Endothelial cell of umbilical vein (primary cell): Measurements from ENCODE around the gene ACP1. TPM values are rescaled to one million over a fixed set of nuclear protein-coding genes. Genes with fewer than 3 reads are reported as not detected.

ENCODE experiments used
- BruUV-seq: library from RNA; stranded (reverse); fragments of 400-500 nt; replicated peaks from 2 replicates; lab custom pipeline; 2021; lab: Mats Ljungman, UMichigan
- CTCF ChIA-PET: fragments of 300-600, 350-600 bp; sonication (Branson Sonifier 250); formaldehyde crosslinking; loops from one replicate; lab custom pipeline; 2021; ENCODE audit warnings: antibody characterized with exemption, inconsistent platforms; lab: Charles Lee
- POLR2A ChIA-PET: fragments of 300-600, 350-600 bp; sonication (Branson Sonifier 250); formaldehyde crosslinking; loops from one replicate; lab custom pipeline; 2021; ENCODE audit warnings: antibody characterized with exemption, inconsistent platforms; lab: Charles Lee
- DNase-seq: peaks from one replicate; pipeline ENCODE4 v3.0.0-alpha.2; 2011; ENCODE audit warnings: low read depth, low spot score
- FAIRE-seq: peaks from 2 replicates; lab custom pipeline; 2011; peaks lifted over from hg19 to GRCh38; lab: Jason Lieb, UNC
- H2AFZ ChIP-seq: 2 replicates; pipeline ENCODE4 v1.6.0; 2012; ENCODE audit warnings: low read depth, low read length, control low read depth, inconsistent platforms
- H3K27ac ChIP-seq: 2 replicates; pipeline ENCODE4 v1.5.1; 2011; ENCODE audit warnings: low read depth, mild to moderate bottlenecking, control low read depth, low read length, moderate library complexity; ENCODE audit not compliant: insufficient read depth
- H3K27me3 ChIP-seq, 2 experiments: 2 replicates each; pipeline versions ENCODE4 v1.6.0 to v1.6.1; 2011; ENCODE audit warnings: low read length in 2 of 2, mixed read lengths in 1 of 2; ENCODE audit not compliant: control insufficient read depth in 2 of 2, insufficient read depth in 2 of 2
- H3K36me3 ChIP-seq, 2 experiments: 2 replicates in 1 of 2; 3 replicates in 1 of 2; pipeline ENCODE4 v1.5.1; 2011; ENCODE audit warnings: low read length in 2 of 2, mild to moderate bottlenecking in 1 of 2, moderate library complexity in 1 of 2; ENCODE audit not compliant: control insufficient read depth in 2 of 2, insufficient read depth in 2 of 2; ENCODE audit errors: extremely low read depth in 1 of 2
- H3K4me1 ChIP-seq: 3 replicates; pipeline ENCODE4 v1.5.1; 2011; ENCODE audit warnings: mild to moderate bottlenecking, low read length; ENCODE audit not compliant: control insufficient read depth, insufficient read depth; ENCODE audit errors: extremely low read depth
- H3K4me2 ChIP-seq: 2 replicates; pipeline ENCODE4 v1.6.1; 2011; ENCODE audit warnings: low read length, control low read depth, mixed read lengths; ENCODE audit not compliant: insufficient read depth
- H3K4me3 ChIP-seq, 3 experiments: fragments of 200-600 bp in 1 of 3; sonication (generic), shearing (Covaris generic) in 1 of 3; replicated peaks in 1 of 3; 2 replicates each; pipeline ENCODE4 v1.5.1; 2011 to 2016; ENCODE audit warnings: control low read depth in 3 of 3, low read length in 3 of 3, mild to moderate bottlenecking in 2 of 3, inconsistent platforms in 1 of 3, low read depth in 1 of 3, moderate library complexity in 1 of 3; ENCODE audit not compliant: insufficient read depth in 1 of 3
- H3K79me2 ChIP-seq: 2 replicates; pipeline ENCODE4 v1.6.0; 2012; ENCODE audit warnings: low read length, inconsistent platforms; ENCODE audit not compliant: control insufficient read depth, insufficient read depth
- H3K9ac ChIP-seq: replicated peaks from 2 replicates; pipeline ENCODE3; 2011; ENCODE audit warnings: low read length, control low read depth; ENCODE audit not compliant: insufficient read depth; ENCODE audit errors: extremely low read depth
- H3K9me1 ChIP-seq: replicated peaks from 3 replicates; pipeline ENCODE4 v1.6.0; 2011; ENCODE audit warnings: mild to moderate bottlenecking, low read length; ENCODE audit not compliant: control insufficient read depth, insufficient read depth; ENCODE audit errors: extremely low read depth
- H3K9me3 ChIP-seq: replicated peaks from 2 replicates; pipeline ENCODE4 v1.5.1; 2012; ENCODE audit warnings: low read length, inconsistent platforms; ENCODE audit not compliant: control insufficient read depth, insufficient read depth
- H4K20me1 ChIP-seq: replicated peaks from 2 replicates; pipeline ENCODE3; 2011; ENCODE audit warnings: mild to moderate bottlenecking, low read length; ENCODE audit not compliant: control insufficient read depth, insufficient read depth; ENCODE audit errors: extremely low read depth
- EZH2 ChIP-seq: IDR thresholded peaks from 2 replicates; pipeline ENCODE4 v1.6.1; 2012; ENCODE audit warnings: borderline replicate concordance, low read depth, mild to moderate bottlenecking, moderate library complexity, low read length, inconsistent platforms; ENCODE audit not compliant: severe bottlenecking
- FOS ChIP-seq: IDR thresholded peaks from 2 replicates; pipeline ENCODE4 v1.6.1; 2011; ENCODE audit warnings: mild to moderate bottlenecking, low read length, moderate library complexity, borderline replicate concordance; ENCODE audit not compliant: insufficient read depth
- GATA2 ChIP-seq: IDR thresholded peaks from 2 replicates; pipeline ENCODE4 v1.7.0; 2011; ENCODE audit warnings: low read depth, mild to moderate bottlenecking, moderate library complexity, mixed read lengths, low read length; ENCODE audit not compliant: insufficient read length, insufficient read depth
- JUN ChIP-seq: IDR thresholded peaks from 2 replicates; pipeline ENCODE4 v1.6.1; 2011; ENCODE audit warnings: borderline replicate concordance, low read depth; ENCODE audit not compliant: insufficient read length, insufficient read depth
- MYC ChIP-seq: IDR thresholded peaks from one replicate; pipeline ENCODE4 v1.6.1; 2011; ENCODE audit warnings: mild to moderate bottlenecking, low read depth, low read length
- POLR2A ChIP-seq: IDR thresholded peaks from 2 replicates; pipeline ENCODE4 v1.6.1; 2012; ENCODE audit warnings: low read depth, mild to moderate bottlenecking, control low read depth, low read length
- POLR2AphosphoS5 ChIP-seq: IDR thresholded peaks from 2 replicates; pipeline ENCODE4 v1.6.1; 2012; ENCODE audit warnings: low read depth, mild to moderate bottlenecking, control low read depth, low read length, moderate library complexity; ENCODE audit not compliant: insufficient read depth
- dilution Hi-C: fragments of 300-500 bp; cut with MboI; formaldehyde crosslinking; loops from one replicate; pipeline ENCODE4 v1.15.0; 2019; ENCODE audit warnings: low sequenced_read_pairs; ENCODE audit not compliant: extremely low pct_ligation_motif_present
- intact Hi-C: fragments of 100-400 bp; cut with micrococcal nuclease; formaldehyde crosslinking; loops from one replicate; pipeline ENCODE4 v1.10.0; 2022
- polyA plus RNA-seq, 4 experiments: library from polyadenylated mRNA; depleted of rRNA in 3 of 4; stranded (reverse) in 3 of 4; unstranded in 1 of 4; fragments of >200 nt; gene quantifications; 2 replicates each; pipeline versions ENCODE4 v1.2.1 to v1.2.3, GENCODE V29; 2011 to 2012; ENCODE audit warnings: missing spikeins in 1 of 4
- total RNA-seq: library from RNA; stranded (reverse); gene quantifications from 2 replicates; pipeline ENCODE4 v1.2.3, GENCODE V29; 2021
- TF ChIP-seq, protein P1 (sequence below), 2 donors: IDR thresholded peaks; 1 replicate in 1 of 2; 2 replicates in 1 of 2; pipeline ENCODE4 v1.5.1; 2011; ENCODE audit warnings: low read length in 2 of 2, mild to moderate bottlenecking in 2 of 2, moderate library complexity in 2 of 2, control low read depth in 1 of 2, inconsistent platforms in 1 of 2, low read depth in 1 of 2; ENCODE audit not compliant: insufficient read depth in 1 of 2; ENCODE audit errors: extremely low read depth in 1 of 2
- TF ChIP-seq, protein P2 (sequence below): IDR thresholded peaks from 2 replicates; pipeline ENCODE4 v1.6.1; 2011; ENCODE audit not compliant: insufficient read depth, insufficient read length

Gene ACP1
- total and polyA plus RNA-seq, 2 donors (not counting 3 experiments of a cell fraction or from before 2014, with no cell fraction given), result 63.4 to 80.2 TPM

DNA sequence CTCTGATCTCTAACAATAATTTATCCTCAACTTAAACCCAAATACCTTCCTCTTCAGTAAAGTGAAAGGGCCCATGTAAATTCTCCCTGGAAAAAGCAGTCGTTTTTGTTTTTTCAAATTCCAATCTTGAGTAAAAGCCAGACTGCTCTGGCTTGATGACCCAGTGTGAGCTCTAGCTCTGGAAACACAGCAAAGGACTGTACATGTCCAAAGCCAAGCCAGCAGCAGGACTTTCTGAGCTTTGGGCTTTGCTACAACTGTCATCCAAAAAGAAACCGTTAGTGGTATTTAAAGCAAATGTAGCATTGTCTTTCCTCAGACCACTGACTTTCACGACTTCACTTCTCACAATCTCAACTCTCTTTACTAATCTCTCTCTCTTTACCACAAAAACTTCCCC is 26.3 kb upstream of the ACP1 start:
- Histone ChIP-seq H3K36me3 (no peaks in the 10 kb centered on the region), H3K9me1 (no peaks in the 10 kb centered on the region), H3K4me1 (no peaks in the 10 kb centered on the region), H2AFZ (no peak overlapping the region), H3K79me2 (no peaks in the 10 kb centered on the region), H3K4me2 (no peak overlapping the region), H3K4me3 (no peak overlapping the region), H3K27ac (no peak overlapping the region), H4K20me1 (no peaks in the 10 kb centered on the region), H3K27me3 (no peaks in the 10 kb centered on the region), H3K9me3 (no peaks in the 10 kb centered on the region), H3K9ac (no peak overlapping the region)
- intact Hi-C loops (no loop called here), dilution Hi-C loops (no loop called here)
- FAIRE-seq (no peak), DNase-seq (no peak)
- ChIA-PET POLR2A (no interaction called here), CTCF (interaction anchor here (3.0 kb wide), 1 partner anchor 8 kb away, joined by 20 read pairs; no protein-coding TSS in a partner anchor)
- no TSS peak for BruUV-seq
- TF ChIP-seq GATA2 (no peak), FOS (no peak), MYC (no peak), JUN (no peak), POLR2AphosphoS5 (no peak), POLR2A (no peak)

DNA sequence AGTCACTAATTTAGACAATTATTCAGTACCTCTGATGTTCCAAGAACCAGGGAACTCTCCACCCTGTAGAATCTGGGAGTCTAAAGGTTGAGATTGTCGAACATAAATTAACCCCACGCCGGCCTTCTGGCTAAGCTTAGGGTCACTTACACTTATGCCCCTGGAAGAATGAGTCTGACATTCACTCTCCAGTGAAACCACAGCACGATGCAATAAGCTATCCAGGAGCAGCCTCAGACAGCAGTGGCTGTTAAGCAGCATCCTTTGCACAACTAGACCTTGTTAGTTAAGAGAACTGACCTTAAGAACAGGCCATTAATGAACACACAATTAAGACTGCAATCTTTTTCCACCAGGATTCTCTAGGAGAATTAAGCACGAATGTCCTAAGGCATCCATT is 25.9 kb upstream of the ACP1 start:
- H3K27ac ChIP-seq, result no peak overlapping the region
- FAIRE-seq, result no peak
- ChIA-PET CTCF (interaction anchor here (3.0 kb wide), 1 partner anchor 8 kb away, joined by 20 read pairs; no protein-coding TSS in a partner anchor), POLR2A (no interaction called here)
- H3K4me3 ChIP-seq, result no peak overlapping the region
- H3K36me3 ChIP-seq, result no peaks in the 10 kb centered on the region
- H4K20me1 ChIP-seq, result no peaks in the 10 kb centered on the region
- TF ChIP-seq FOS, result no peak
- no peak for TF ChIP-seq EZH2
- no peak for TF ChIP-seq GATA2
- no peak for TF ChIP-seq MYC
- TF ChIP-seq POLR2AphosphoS5, result no peak
- TF ChIP-seq, protein P1, sequence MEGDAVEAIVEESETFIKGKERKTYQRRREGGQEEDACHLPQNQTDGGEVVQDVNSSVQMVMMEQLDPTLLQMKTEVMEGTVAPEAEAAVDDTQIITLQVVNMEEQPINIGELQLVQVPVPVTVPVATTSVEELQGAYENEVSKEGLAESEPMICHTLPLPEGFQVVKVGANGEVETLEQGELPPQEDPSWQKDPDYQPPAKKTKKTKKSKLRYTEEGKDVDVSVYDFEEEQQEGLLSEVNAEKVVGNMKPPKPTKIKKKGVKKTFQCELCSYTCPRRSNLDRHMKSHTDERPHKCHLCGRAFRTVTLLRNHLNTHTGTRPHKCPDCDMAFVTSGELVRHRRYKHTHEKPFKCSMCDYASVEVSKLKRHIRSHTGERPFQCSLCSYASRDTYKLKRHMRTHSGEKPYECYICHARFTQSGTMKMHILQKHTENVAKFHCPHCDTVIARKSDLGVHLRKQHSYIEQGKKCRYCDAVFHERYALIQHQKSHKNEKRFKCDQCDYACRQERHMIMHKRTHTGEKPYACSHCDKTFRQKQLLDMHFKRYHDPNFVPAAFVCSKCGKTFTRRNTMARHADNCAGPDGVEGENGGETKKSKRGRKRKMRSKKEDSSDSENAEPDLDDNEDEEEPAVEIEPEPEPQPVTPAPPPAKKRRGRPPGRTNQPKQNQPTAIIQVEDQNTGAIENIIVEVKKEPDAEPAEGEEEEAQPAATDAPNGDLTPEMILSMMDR (IDR thresholded peaks at IDR 0.05; ENCODE audit: extremely low read depth in 1 of 2, insufficient read depth in 1 of 2, low read depth in 1 of 2, low read length in 2 of 2), result no peak
- TF ChIP-seq, protein P2, sequence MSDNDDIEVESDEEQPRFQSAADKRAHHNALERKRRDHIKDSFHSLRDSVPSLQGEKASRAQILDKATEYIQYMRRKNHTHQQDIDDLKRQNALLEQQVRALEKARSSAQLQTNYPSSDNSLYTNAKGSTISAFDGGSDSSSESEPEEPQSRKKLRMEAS, result no peak
- TF ChIP-seq JUN, result no peak
- no peak for TF ChIP-seq POLR2A
- no peak overlapping the region for H2AFZ ChIP-seq
- dilution Hi-C loops (no loop called here), intact Hi-C loops (no loop called here)
- no peaks in the 10 kb centered on the region for H3K4me1 ChIP-seq
- DNase-seq, result no peak
- no peak overlapping the region for H3K9ac ChIP-seq
- no peaks in the 10 kb centered on the region for H3K27me3 ChIP-seq
- no peaks in the 10 kb centered on the region for H3K79me2 ChIP-seq
- BruUV-seq, result no TSS peak
- no peak overlapping the region for H3K4me2 ChIP-seq
- no peaks in the 10 kb centered on the region for H3K9me3 ChIP-seq
- no peaks in the 10 kb centered on the region for H3K9me1 ChIP-seq
